A549 (cell line): ENCODE results near the gene SCARB2. TPM values are rescaled to one million over a fixed set of nuclear protein-coding genes. Genes with fewer than 3 reads are reported as not detected.

Source experiments
- ATAC-seq, 2 experiments: fragments of 200-7000 bp in 1 of 2; fragments of >200 bp in 1 of 2; cut with Nextera tagmentation in 1 of 2; cut with Tn5 transposase in 1 of 2; 3 replicates each; pipeline versions ENCODE4 v1.8.0 to v1.9.1; 2018 to 2020; ENCODE audit warnings: mild to moderate bottlenecking in 1 of 2, moderate library complexity in 1 of 2
- CTCF ChIA-PET: fragments of 300-600 bp; sonication (Branson Sonifier 250); formaldehyde crosslinking; extraction: SDS; loops from one replicate; lab custom pipeline; 2021; ENCODE audit warnings: antibody characterized with exemption, inconsistent platforms; lab: Yijun Ruan, JAX
- POLR2A ChIA-PET: fragments of 350-600 bp; formaldehyde crosslinking; extraction: SDS; loops from one replicate; lab custom pipeline; 2021; ENCODE audit warnings: antibody characterized with exemption, inconsistent platforms; lab: Yijun Ruan, JAX
- DNase-seq, 2 experiments: peaks; one replicate each; pipeline versions ENCODE4 v3.0.0 to v3.0.0-alpha.2; 2011 to 2016; ENCODE audit warnings: low read depth in 1 of 2, low spot score in 1 of 2
- FAIRE-seq: peaks from 2 replicates; lab custom pipeline; 2011; peaks lifted over from hg19 to GRCh38; lab: Jason Lieb, UNC
- H3K27ac ChIP-seq, 2 experiments: fragments of >200 bp; sonication (Bioruptor Twin); formaldehyde crosslinking; 3 replicates each; pipeline ENCODE4 v1.5.1; 2016 to 2017
- H3K4me1 ChIP-seq: fragments of >200 bp; sonication (Bioruptor Twin); formaldehyde crosslinking; 3 replicates; pipeline ENCODE4 v1.6.1; 2016
- H3K4me2 ChIP-seq: fragments of >200 bp; sonication (Bioruptor Twin); formaldehyde crosslinking; 3 replicates; pipeline ENCODE4 v1.6.1; 2016
- H3K4me3 ChIP-seq: fragments of >200 bp; sonication (Bioruptor Twin); formaldehyde crosslinking; 3 replicates; pipeline ENCODE4 v1.5.1; 2016
- H3K9me3 ChIP-seq: fragments of >200 bp; sonication (Bioruptor Twin); formaldehyde crosslinking; 3 replicates; pipeline ENCODE4 v1.6.1; 2016
- CBX2 ChIP-seq: fragments of 200-600 bp; sonication (generic); IDR thresholded peaks from 2 replicates; pipeline ENCODE4 v1.6.1; 2016; ENCODE audit warnings: low read depth, mild to moderate bottlenecking, borderline replicate concordance
- CHD2 ChIP-seq: fragments of 150-350 bp; IDR thresholded peaks from 2 replicates; pipeline ENCODE4 v1.6.1; 2014; ENCODE audit warnings: low read length; ENCODE audit not compliant: partially characterized antibody
- CHD4 ChIP-seq: fragments of 200-600 bp; sonication (generic); IDR thresholded peaks from 2 replicates; pipeline ENCODE4 v1.6.1; 2016; ENCODE audit warnings: antibody characterized with exemption, mild to moderate bottlenecking, borderline replicate concordance
- EHMT2 ChIP-seq: fragments of 200-600 bp; sonication (generic); IDR thresholded peaks from 2 replicates; pipeline ENCODE4 v1.6.1; 2016; ENCODE audit warnings: antibody characterized with exemption, low read depth, mild to moderate bottlenecking, moderate library complexity
- EP300 ChIP-seq, 2 experiments: fragments of >200 bp; sonication (Bioruptor Twin); formaldehyde crosslinking; IDR thresholded peaks; 2 replicates in 1 of 2; 3 replicates in 1 of 2; pipeline ENCODE4 v1.6.1; 2016 to 2017
- FOXS1 ChIP-seq: fragments of 250-450 bp; sonication (Bioruptor Pico); IDR thresholded peaks from 2 replicates; pipeline ENCODE4 v1.5.0; 2020; ENCODE audit warnings: mild to moderate bottlenecking, moderate library complexity
- HEYL ChIP-seq: fragments of 250-450 bp; sonication (Bioruptor Pico); IDR thresholded peaks from 2 replicates; pipeline ENCODE4 v1.8.0; 2021; ENCODE audit warnings: mild to moderate bottlenecking, moderate library complexity
- HOXA7 ChIP-seq: fragments of 250-450 bp; sonication (Bioruptor Pico); IDR thresholded peaks from 2 replicates; pipeline ENCODE4 v1.5.0; 2020; ENCODE audit warnings: mild to moderate bottlenecking, moderate library complexity
- JUNB ChIP-seq: fragments of >200 bp; sonication (Bioruptor Twin); formaldehyde crosslinking; IDR thresholded peaks from 2 replicates; pipeline ENCODE4 v1.6.1; 2016
- MYC ChIP-seq: IDR thresholded peaks from 2 replicates; pipeline ENCODE4 v1.6.1; 2012; ENCODE audit warnings: mild to moderate bottlenecking, inconsistent platforms, low read length, improper control_type of control experiment, borderline replicate concordance
- NFE2L2 ChIP-seq: fragments of 150-350 bp; conservative IDR thresholded peaks from 2 replicates; pipeline ENCODE4 v1.6.1; 2014; ENCODE audit warnings: low read length
- PHF8 ChIP-seq: fragments of 200-600 bp; sonication (generic); IDR thresholded peaks from 2 replicates; pipeline ENCODE4 v1.6.1; 2016; ENCODE audit warnings: low read depth, mild to moderate bottlenecking, antibody characterized with exemption, moderate library complexity, borderline replicate concordance
- RAD21 ChIP-seq, 2 experiments: fragments of >200 bp in 1 of 2; sonication (Bioruptor Twin) in 1 of 2; formaldehyde crosslinking in 1 of 2; IDR thresholded peaks in 1 of 2; conservative IDR thresholded peaks in 1 of 2; 2 replicates in 1 of 2; 3 replicates in 1 of 2; pipeline ENCODE4 v1.6.1; 2012 to 2018; ENCODE audit warnings: inconsistent platforms in 1 of 2
- SREBF2 ChIP-seq: fragments of 450-650 bp; IDR thresholded peaks from 2 replicates; pipeline ENCODE4 v1.6.1; 2014; ENCODE audit warnings: mild to moderate bottlenecking, moderate library complexity
- ZNF302 ChIP-seq: fragments of 250-450 bp; sonication (Bioruptor Pico); IDR thresholded peaks from 2 replicates; pipeline ENCODE4 v1.9.0; 2021; ENCODE audit warnings: inconsistent platforms, mild to moderate bottlenecking, moderate library complexity
- WGBS: methylation state at CpG from one replicate; pipeline ENCODE4 v1.1.6; 2017; ENCODE audit errors: missing lambda C conversion rate; 5-methylcytosine and 5-hydroxymethylcytosine counted together
- polyA plus RNA-seq, 4 experiments: library from polyadenylated mRNA; depleted of rRNA in 3 of 4; stranded (reverse); fragments of >200 nt; fragmentation: RNase III in 1 of 4; extraction: RNeasy Plus Mini Kit Qiagen cat#74134 plus additional on column Dnase treatment in 1 of 4; gene quantifications; 2 replicates in 3 of 4; 3 replicates in 1 of 4; pipeline ENCODE4 v1.2.3, GENCODE V29; 2011 to 2017
- TF ChIP-seq, protein P1 (sequence below): fragments of >200 bp; sonication (Bioruptor Twin); formaldehyde crosslinking; IDR thresholded peaks from 3 replicates; pipeline ENCODE4 v1.5.1; 2016
- TF ChIP-seq, protein P2 (sequence below): fragments of 450-650 bp; IDR thresholded peaks from 2 replicates; pipeline ENCODE4 v1.6.1; 2014; ENCODE audit warnings: antibody characterized with exemption
- TF ChIP-seq, protein P3 (sequence below): fragments of 250-450 bp; sonication (Bioruptor Pico); IDR thresholded peaks from 2 replicates; pipeline ENCODE4 v1.5.0; 2021; ENCODE audit warnings: mild to moderate bottlenecking, moderate library complexity, borderline replicate concordance

SCARB2 gene
- polyA plus RNA-seq, 2 of the 4 experiments (the other 2 are of a cell fraction), result 47.2 to 65.4 TPM

DNA sequence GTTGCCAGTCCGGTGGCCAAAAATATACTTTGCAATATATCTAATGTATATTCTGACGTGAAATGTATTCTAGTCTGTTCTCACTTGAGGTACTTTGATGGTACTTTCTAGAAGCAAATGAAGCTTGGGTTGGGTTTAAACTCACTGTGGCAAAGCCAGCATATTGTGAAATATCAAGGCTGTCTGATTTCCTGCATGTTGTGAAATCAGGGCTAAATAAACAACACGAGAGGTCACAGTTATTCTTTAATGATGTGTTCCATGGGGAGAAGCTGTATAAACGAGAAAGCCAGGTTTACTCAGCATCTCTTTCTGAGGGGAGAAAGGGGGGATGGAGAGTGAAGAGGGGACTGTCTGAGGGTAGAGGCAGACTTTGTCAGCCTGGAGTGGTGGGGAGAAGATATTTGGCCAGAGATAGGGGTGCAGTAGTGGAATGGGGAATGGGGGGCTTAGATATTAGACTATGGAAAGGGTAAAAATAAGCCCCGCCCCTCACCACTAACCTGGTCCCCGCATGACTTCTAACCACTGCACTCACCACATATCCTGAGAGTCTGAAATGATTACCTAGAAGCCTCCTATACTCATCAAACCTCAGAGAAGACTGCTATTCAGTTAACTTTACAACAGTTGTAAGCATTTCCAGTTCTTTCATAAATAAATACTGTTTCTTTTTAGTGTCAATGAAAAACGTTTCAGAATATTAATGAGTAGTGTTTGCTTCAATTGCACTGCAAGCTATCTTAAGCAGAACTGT is 5.9 kb upstream of the SCARB2 start (continued):
- TF ChIP-seq, protein P1, sequence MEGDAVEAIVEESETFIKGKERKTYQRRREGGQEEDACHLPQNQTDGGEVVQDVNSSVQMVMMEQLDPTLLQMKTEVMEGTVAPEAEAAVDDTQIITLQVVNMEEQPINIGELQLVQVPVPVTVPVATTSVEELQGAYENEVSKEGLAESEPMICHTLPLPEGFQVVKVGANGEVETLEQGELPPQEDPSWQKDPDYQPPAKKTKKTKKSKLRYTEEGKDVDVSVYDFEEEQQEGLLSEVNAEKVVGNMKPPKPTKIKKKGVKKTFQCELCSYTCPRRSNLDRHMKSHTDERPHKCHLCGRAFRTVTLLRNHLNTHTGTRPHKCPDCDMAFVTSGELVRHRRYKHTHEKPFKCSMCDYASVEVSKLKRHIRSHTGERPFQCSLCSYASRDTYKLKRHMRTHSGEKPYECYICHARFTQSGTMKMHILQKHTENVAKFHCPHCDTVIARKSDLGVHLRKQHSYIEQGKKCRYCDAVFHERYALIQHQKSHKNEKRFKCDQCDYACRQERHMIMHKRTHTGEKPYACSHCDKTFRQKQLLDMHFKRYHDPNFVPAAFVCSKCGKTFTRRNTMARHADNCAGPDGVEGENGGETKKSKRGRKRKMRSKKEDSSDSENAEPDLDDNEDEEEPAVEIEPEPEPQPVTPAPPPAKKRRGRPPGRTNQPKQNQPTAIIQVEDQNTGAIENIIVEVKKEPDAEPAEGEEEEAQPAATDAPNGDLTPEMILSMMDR, result no peak

DNA sequence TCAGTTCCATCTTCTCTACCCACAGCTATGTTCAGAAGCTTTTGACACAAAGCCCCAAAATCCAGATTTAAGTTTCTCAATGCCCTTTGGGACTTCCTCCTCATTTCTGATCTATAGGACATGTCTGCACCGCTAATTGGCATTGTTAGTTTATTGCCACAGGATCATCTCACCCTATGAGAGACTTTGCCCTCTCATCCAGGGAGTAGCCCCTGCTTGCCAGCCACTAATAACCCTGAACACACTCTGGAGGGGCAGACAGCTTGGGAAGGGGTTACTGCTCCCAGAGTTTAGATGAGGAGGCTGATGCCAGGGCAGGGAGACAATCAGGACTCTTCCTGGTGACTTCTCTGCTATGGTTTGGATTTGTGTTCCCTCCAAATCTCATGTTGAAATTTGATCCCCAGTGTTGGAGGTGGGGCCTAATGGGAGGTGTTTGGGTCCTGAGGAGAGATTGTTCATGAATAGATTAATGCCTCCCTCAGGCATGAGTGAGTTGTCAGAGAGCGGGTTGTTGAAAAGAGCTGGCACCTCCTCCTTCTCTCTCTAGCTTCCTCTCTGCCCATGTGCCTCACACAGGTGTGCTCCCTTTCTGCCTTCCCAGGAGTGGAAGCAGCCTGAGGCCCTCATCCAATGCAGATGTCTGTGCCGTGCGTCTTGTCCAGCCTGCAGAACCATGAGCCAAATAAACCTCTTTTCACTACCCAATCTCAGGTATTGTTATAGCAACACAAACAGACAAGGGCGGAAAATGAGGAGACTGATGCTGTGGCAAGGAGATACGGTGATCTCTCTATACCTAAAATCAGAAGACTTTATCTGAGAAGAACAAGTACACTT is 3.6 kb upstream of the SCARB2 start:
- Histone ChIP-seq H3K9me3 (no peaks in the 10 kb centered on the region), H3K4me2 (no peak overlapping the region), H3K4me3 (no peak overlapping the region), H3K4me1 (peaks cover 34% of the 10 kb centered on the region), H3K27ac (peak overlapping the region in 1 of 2 experiments; percentile 34; a peak in 2 of 6 replicates)
- TF ChIP-seq EHMT2, result no peak
- no peak for TF ChIP-seq RAD21 (conservative IDR thresholded peaks at IDR 0.05 in 1 of 2, IDR thresholded peaks at IDR 0.05 in 1 of 2)
- FAIRE-seq, result no peak
- POLR2A ChIA-PET, result interaction anchor here (0.6 kb wide), 1 partner anchor 1321 kb away, joined by 9 read pairs; no protein-coding TSS in a partner anchor
- DNase-seq, result no peak
- WGBS, result 88% methylated on average over 6 of the region's 6 CpGs
- ATAC-seq, result no peak
- CTCF ChIA-PET, result interaction anchor here (0.9 kb wide), 1 partner anchor 9 kb away, joined by 3 read pairs; no protein-coding TSS in a partner anchor

DNA sequence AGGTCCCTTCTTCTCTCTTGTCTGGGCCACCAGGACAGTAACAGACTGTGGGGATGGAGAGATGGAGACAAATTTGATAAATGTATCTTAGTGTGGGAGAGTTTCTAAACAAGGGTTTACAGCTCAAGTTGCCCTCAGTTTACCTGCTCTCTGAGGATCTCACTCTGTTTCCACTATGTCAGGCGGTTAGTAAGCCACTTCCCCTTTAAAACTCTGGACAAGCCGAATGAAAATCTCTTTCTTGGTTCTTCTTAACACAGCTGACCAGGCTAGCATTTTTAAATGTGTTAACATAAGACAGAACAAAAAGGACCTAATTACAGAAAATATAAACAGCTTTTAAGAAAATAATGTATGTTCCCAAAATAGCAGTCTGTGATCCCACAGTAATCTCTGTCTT is 2.9 kb upstream of the SCARB2 start:
- no peaks in the 10 kb centered on the region for H3K9me3 ChIP-seq
- ChIA-PET POLR2A (interaction anchor here (0.6 kb wide), 1 partner anchor 1321 kb away, joined by 9 read pairs; no protein-coding TSS in a partner anchor), CTCF (interaction anchor here (0.9 to 1.8 kb wide), 2 partner anchors 10 to 45 kb away, joined by 3 to 4 read pairs; no protein-coding TSS in a partner anchor)
- H3K27ac ChIP-seq, result peak overlapping the region in 1 of 2 experiments; percentile 34; a peak in 1 of 6 replicates
- peaks cover 40% of the 10 kb centered on the region for H3K4me1 ChIP-seq
- DNase-seq, result no peak
- WGBS, result 100% methylated on average over 2 of the region's 2 CpGs
- FAIRE-seq, result no peak
- no peak overlapping the region for H3K4me3 ChIP-seq
- ATAC-seq, result no peak
- TF ChIP-seq PHF8 (no peak), CBX2 (no peak), CHD2 (no peak)
- TF ChIP-seq, protein P1, result no peak
- TF ChIP-seq, protein P2, sequence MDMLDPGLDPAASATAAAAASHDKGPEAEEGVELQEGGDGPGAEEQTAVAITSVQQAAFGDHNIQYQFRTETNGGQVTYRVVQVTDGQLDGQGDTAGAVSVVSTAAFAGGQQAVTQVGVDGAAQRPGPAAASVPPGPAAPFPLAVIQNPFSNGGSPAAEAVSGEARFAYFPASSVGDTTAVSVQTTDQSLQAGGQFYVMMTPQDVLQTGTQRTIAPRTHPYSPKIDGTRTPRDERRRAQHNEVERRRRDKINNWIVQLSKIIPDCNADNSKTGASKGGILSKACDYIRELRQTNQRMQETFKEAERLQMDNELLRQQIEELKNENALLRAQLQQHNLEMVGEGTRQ, result no peak
- H3K4me2 ChIP-seq, result no peak overlapping the region

DNA sequence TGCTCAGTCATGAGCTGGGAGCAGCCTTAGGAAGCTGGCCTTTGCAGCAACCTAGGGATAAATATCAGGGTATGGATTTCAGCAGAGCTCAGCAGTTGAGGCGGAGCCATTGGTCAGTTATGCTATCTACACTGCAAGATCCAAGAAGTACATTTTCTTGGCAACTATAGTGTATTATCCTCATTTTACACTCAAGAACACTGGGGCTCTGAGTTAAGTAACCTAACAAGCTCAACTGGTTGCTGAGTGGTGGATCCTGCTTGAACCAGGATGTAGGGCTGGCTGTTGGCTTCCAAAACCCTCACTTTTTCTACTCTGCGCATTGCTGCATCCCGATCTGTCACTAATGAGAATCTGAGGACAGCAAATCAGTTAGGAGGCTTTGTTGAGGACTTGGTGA is 1.5 kb upstream of the SCARB2 start:
- H3K27ac ChIP-seq, result peak overlapping the region in 1 of 2 experiments; percentile 99; a peak in 2 of 6 replicates
- H3K4me3 ChIP-seq, result no peak overlapping the region
- H3K9me3 ChIP-seq, result no peaks in the 10 kb centered on the region
- no peak for DNase-seq
- H3K4me2 ChIP-seq, result 0 out of 3 replicates have a peak overlapping the region, but pooled peaks have one; percentile 98
- POLR2A ChIA-PET, result no interaction called here
- H3K4me1 ChIP-seq, result peaks cover 43% of the 10 kb centered on the region
- ATAC-seq, result no peak
- CTCF ChIA-PET, result interaction anchor here (1.8 to 2.4 kb wide), 2 partner anchors 35 to 47 kb away, joined by 4 to 10 read pairs; no protein-coding TSS in a partner anchor
- no peak for TF ChIP-seq FOXS1 (CRISPR knock-in tag)
- TF ChIP-seq NFE2L2, result no peak
- TF ChIP-seq EHMT2, result no peak
- TF ChIP-seq ZNF302 (CRISPR knock-in tag), result no peak
- TF ChIP-seq JUNB, result no peak
- TF ChIP-seq EP300 (IDR thresholded peaks at IDR 0.05), result no peak
- no peak for TF ChIP-seq PHF8
- TF ChIP-seq MYC, result no peak
- TF ChIP-seq, protein P3, sequence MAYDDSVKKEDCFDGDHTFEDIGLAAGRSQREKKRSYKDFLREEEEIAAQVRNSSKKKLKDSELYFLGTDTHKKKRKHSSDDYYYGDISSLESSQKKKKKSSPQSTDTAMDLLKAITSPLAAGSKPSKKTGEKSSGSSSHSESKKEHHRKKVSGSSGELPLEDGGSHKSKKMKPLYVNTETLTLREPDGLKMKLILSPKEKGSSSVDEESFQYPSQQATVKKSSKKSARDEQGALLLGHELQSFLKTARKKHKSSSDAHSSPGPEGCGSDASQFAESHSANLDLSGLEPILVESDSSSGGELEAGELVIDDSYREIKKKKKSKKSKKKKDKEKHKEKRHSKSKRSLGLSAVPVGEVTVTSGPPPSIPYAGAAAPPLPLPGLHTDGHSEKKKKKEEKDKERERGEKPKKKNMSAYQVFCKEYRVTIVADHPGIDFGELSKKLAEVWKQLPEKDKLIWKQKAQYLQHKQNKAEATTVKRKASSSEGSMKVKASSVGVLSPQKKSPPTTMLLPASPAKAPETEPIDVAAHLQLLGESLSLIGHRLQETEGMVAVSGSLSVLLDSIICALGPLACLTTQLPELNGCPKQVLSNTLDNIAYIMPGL (CRISPR knock-in tag), result no peak
- no peak for TF ChIP-seq SREBF2
- no peak for TF ChIP-seq HEYL (CRISPR knock-in tag)
- TF ChIP-seq CHD4, result no peak
- TF ChIP-seq HOXA7 (CRISPR knock-in tag), result no peak
- FAIRE-seq, result no peak
- 95% methylated on average over 3 of the region's 3 CpGs for WGBS
